AG04449 (cell line): ENCODE measurements around the gene PCCB.

Experiments used
- CTCF ChIA-PET: fragments of 350-600 bp; formaldehyde crosslinking; extraction: SDS; loops from one replicate; lab custom pipeline; 2021; ENCODE audit warnings: antibody characterized with exemption; lab: Yijun Ruan, JAX
- POLR2A ChIA-PET: fragments of 400-600, 350-600 bp; formaldehyde crosslinking; extraction: SDS; loops from one replicate; lab custom pipeline; 2020; ENCODE audit warnings: antibody characterized with exemption, inconsistent platforms; lab: Yijun Ruan, JAX
- DNase-seq: peaks from one replicate; pipeline ENCODE4 v3.0.0-alpha.2; 2010; ENCODE audit warnings: low read depth, low spot score
- H3K4me3 ChIP-seq: 2 replicates; pipeline ENCODE4 v1.5.1; 2011; ENCODE audit warnings: low read depth, mild to moderate bottlenecking, control low read depth, low read length
- TF ChIP-seq, protein P1 (sequence below): IDR thresholded peaks from one replicate; pipeline ENCODE4 v1.5.1; 2011; ENCODE audit warnings: mild to moderate bottlenecking, moderate library complexity, low read length, control low read depth, inconsistent platforms; ENCODE audit not compliant: insufficient read depth; ENCODE audit errors: missing control alignments

PCCB gene

GRCh38 chr3:136247436-136247835 lies 2.7 kb upstream of the PCCB start:
- CTCF ChIA-PET: interaction anchor here (1.0 to 4.1 kb wide), 3 partner anchors 12 to 58 kb away, joined by 4 to 21 read pairs (median 4); no protein-coding TSS in a partner anchor
- TF ChIP-seq, protein P1, sequence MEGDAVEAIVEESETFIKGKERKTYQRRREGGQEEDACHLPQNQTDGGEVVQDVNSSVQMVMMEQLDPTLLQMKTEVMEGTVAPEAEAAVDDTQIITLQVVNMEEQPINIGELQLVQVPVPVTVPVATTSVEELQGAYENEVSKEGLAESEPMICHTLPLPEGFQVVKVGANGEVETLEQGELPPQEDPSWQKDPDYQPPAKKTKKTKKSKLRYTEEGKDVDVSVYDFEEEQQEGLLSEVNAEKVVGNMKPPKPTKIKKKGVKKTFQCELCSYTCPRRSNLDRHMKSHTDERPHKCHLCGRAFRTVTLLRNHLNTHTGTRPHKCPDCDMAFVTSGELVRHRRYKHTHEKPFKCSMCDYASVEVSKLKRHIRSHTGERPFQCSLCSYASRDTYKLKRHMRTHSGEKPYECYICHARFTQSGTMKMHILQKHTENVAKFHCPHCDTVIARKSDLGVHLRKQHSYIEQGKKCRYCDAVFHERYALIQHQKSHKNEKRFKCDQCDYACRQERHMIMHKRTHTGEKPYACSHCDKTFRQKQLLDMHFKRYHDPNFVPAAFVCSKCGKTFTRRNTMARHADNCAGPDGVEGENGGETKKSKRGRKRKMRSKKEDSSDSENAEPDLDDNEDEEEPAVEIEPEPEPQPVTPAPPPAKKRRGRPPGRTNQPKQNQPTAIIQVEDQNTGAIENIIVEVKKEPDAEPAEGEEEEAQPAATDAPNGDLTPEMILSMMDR: no peak
- POLR2A ChIA-PET: no interaction called here
- DNase-seq: no peak
- no peak overlapping the region for H3K4me3 ChIP-seq

GRCh38 chr3:136247855-136248590 lies 2.1 kb upstream of the PCCB start:
- no peak overlapping the region for H3K4me3 ChIP-seq
- CTCF ChIA-PET: interaction anchor here (0.7 to 4.1 kb wide), 5 partner anchors 9 to 88 kb away, joined by 3 to 21 read pairs (median 4); no protein-coding TSS in a partner anchor
- TF ChIP-seq, protein P1: no peak
- no peak for DNase-seq
- POLR2A ChIA-PET: interaction anchor here (1.0 kb wide), 1 partner anchor 52 kb away, joined by 3 read pairs; the partner anchor contains the start of gene MSL2

DNA sequence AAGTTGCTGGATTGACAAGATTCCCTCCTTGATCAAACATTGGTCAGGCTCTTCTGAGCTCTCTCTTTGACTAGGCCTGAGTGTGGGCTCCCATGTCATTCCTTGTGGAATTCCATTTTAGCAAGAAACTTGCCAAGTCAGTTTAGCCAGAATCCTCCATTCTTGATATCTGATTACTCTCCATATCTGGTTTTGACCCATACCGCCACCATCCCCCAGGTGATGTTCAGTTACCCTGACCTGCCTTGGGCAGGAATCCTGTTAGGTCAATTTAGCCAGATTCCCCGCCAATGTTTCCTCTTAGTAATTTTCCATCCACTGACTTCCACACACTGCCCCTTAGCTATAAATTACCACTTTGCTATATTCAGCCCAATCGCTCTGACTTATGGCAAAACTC lies 1.0 kb upstream of the PCCB start:
- no peak overlapping the region for H3K4me3 ChIP-seq
- ChIA-PET CTCF (interaction anchor here (0.7 to 4.1 kb wide), 5 partner anchors 9 to 89 kb away, joined by 3 to 21 read pairs (median 4); no protein-coding TSS in a partner anchor), POLR2A (interaction anchor here (1.0 kb wide), 1 partner anchor 53 kb away, joined by 3 read pairs; the partner anchor contains the start of gene MSL2)
- TF ChIP-seq, protein P1: no peak
- DNase-seq: no peak

DNA sequence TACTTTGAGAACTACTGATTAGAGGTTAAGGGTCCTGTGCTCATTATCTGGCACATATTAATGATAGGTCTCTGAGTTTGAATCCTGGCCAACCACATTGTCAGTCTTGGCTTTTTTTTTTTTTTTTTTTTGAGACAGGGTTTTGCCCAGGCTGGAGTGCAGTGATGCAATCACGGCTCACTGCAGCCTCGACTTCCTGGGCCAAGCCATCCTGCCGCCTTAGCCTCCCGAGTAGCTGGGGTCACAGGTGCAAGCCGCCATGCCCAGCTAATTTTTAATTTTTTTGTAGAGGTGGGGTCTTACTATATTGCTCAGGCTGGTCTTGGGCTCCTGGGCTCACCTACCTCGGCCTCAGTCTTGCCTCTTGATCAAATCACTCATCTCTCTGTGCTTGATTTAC lies 547 bp upstream of the PCCB start:
- TF ChIP-seq, protein P1: no peak
- POLR2A ChIA-PET: interaction anchor here (0.6 kb wide), 1 partner anchor 627 kb away, joined by 3 read pairs; no protein-coding TSS in a partner anchor
- CTCF ChIA-PET: interaction anchor here (1.3 to 4.1 kb wide), 5 partner anchors 9 to 16 kb away, joined by 3 to 21 read pairs (median 5); no protein-coding TSS in a partner anchor
- no peak for DNase-seq
- peak overlapping the region; percentile 82 for H3K4me3 ChIP-seq

GRCh38 chr3:136250903-136251460 lies 842 bp downstream of the PCCB start:
- no peak for DNase-seq
- ChIA-PET CTCF (interaction anchor here (0.6 to 4.1 kb wide), 14 partner anchors 9 to 501 kb away, joined by 3 to 21 read pairs (median 4); partner anchors contain the start of genes MSL2 and STAG1), POLR2A (interaction anchor here (1.3 kb wide), 1 partner anchor 54 kb away, joined by 3 read pairs; the partner anchor contains the start of gene MSL2)
- TF ChIP-seq, protein P1: peak; percentile 34
- peak overlapping the region; percentile 82 for H3K4me3 ChIP-seq
